NK-92 (cell line): ENCODE data around the gene ATP13A2.
"Not testable (repeated sequence)": the region's sequence is repeated elsewhere in the genome, so short reads cannot be mapped to it uniquely, and the experiment has no call there.

Source experiments
- DNase-seq: peaks from one replicate; lab custom pipeline; 2025; ENCODE audit not compliant: unreplicated experiment; lab: John Stamatoyannopoulos, UW

ATP13A2 gene

GRCh38 chr1:16979475-16980327 is 32.0 kb downstream of the ATP13A2 start:
- DNase-seq = no peak

- no peak for DNase-seq
Measured at GRCh38 chr1:16978567-16979474, 32.9 kb downstream of the ATP13A2 start.

DNA sequence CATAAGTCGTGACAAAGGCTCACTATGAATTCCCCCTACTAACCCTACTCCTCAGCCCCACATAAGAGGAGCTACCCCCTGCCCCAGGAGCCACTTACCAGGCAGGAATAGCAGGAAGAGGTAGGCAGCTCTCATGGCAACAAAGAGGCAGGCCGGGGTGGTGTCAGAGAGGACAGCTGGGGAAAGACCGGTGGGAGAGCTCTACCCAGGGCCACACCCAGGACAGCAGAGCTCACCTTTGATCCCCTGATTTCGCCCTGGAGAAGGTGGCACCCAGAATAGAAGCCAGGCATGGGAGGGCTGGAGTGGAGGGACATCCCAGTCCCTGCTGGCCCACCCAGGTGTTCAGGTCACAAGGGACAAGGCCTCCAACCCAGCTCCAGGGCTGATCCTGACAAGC is 33.6 kb downstream of the ATP13A2 start:
- DNase-seq = no peak

DNA sequence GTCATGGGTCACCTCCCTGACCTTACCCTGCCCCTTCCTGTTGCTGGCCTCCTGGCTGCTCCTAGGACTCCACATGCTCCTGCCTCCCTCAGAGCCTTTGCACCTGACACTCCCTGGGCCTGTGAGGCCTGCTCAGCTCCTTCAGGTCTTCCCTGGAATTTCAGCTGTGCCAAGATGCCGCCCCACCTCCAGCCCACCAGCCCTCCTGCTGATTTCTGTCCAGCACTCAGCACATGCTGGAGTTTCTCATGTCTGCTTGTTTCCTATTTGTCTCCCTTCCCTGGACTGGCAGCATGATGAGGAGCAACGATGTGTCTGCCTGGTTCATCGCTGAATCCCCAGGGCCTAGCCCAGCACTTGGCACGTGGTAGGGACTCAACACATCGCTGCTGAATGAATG is 34.4 kb downstream of the ATP13A2 start:
- DNase-seq = no peak

GRCh38 chr1:16976966-16977365 is 34.8 kb downstream of the ATP13A2 start:
- no peak for DNase-seq

- DNase-seq = no peak
Measured at GRCh38 chr1:16975838-16976237, 35.9 kb downstream of the ATP13A2 start.

DNA sequence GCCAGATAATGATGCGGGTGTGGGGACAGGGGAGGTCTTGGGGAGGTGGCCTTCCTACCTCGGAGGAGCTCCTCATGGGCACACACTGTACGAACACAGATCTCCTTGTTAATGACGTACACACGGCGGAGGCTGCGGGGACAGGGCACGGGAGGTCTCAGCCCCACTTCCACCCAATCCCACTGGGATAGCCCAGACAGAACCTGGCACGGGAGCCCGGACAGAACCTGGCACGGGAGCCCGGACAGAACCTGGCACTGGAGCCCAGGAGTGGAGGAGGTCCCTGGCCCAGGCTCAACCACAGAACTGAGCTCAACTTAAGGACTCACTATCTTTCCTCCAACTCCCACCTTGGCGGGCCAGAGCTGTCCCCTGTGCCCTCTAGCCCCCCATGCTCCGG is 36.5 kb downstream of the ATP13A2 start:
- no peak for DNase-seq

GRCh38 chr1:16973215-16973614 is 38.5 kb downstream of the ATP13A2 start:
- no peak for DNase-seq

- no peak for DNase-seq
Measured at GRCh38 chr1:16972189-16972895, 39.4 kb downstream of the ATP13A2 start.

GRCh38 chr1:16971341-16972188 is 40.2 kb downstream of the ATP13A2 start:
- DNase-seq = no peak

DNA sequence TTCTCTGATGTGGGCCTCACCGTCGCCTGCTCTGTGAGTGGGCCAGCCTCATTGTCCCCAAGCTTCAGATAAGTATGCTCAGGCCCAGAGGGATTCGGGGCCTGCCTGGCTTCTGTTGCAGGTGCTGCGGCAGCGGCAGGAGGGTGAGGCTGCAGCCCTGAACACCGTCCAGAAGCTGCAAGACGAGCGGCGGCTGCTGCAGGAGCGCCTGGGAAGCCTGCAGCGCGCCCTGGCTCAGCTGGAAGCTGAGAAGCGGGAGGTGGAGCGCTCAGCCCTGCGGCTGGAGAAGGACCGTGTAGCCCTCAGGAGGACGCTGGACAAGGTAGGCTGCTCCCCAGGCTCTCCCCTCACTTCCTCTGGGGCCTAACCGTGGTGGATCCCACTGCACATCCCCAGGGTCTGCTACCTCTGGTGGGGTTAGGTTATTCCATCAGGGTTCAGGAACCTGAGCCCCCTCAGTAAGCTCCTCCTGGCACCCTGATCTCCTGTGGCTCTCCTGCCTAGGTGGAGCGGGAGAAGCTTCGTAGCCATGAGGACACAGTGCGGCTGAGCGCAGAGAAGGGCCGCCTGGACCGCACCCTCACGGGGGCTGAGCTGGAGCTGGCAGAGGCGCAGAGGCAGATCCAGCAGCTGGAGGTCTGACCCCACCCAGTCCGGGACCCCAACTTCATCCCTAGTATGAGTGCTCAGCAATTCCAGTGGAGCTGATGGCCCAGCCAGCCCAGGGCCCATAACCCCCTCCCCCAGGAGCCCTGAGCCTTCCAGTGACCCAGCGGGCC is 41.4 kb downstream of the ATP13A2 start:
- no peak for DNase-seq

- no peak for DNase-seq
Measured at GRCh38 chr1:16969651-16970050, 42.1 kb downstream of the ATP13A2 start.

GRCh38 chr1:16969057-16969611 is 42.6 kb downstream of the ATP13A2 start:
- no peak for DNase-seq

DNA sequence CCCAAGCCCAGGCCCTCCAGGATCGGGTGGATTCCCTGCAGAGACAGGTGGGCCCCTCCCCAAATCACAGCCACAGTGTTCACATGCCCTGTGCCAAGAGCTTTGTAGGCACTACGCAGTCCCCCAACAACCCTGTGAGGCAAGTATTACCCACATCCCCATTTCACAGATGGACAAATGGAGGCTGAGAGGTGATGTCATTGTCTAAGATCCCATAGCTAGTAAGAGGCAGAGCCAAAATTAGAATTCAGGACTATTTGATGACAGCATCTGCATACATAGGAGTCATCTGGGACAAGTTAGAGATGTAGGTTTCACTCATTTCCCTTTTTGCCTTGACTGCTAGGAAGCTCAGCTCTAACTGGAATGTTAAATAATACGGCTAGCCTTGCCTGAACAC is 43.4 kb downstream of the ATP13A2 start:
- DNase-seq = no peak

- no peak for DNase-seq
Measured at GRCh38 chr1:16967962-16968361, 43.8 kb downstream of the ATP13A2 start.

DNA sequence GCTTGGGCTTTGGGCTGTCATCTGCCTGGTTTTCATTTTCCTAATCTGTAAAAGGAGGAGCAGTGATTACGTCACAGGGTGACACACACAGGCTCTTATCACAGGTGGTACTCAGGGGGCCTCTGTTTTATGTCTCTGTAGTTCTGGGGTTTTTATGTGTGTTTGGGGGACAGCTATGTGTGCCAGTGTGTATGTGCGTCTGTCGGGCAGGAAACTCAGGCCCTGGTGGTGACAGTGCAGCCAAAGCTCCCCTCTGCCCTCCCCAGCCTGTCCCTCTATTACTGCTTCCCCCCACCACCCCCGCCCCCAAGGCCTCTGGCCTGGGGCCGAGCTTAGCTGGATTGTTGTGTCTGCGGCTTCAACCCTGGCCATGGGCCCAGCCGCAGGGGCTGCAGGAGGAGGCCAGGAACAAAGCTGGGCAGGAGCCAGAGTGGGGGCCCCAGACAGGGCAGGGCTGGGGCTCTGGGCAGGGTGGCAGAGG is 44.6 kb downstream of the ATP13A2 start:
- no peak for DNase-seq

DNA sequence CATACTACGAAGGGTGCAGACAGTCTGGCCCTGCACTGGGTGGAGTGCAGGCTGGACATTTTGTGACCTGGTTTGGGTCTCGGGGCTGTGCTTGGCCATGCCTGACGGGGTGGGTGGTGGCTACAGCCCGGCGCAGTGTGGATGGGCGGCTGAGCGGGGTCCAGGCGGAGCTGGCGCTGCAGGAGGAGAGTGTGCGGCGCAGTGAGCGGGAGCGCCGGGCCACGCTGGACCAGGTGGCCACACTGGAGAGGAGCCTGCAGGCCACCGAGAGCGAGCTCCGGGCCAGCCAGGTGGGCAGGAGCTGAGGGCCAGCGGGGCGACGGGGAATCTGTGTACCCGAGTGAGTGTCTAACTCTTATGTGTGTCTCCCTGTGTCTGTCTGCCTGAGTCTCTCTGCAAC is 45.4 kb downstream of the ATP13A2 start:
- no peak for DNase-seq

DNA sequence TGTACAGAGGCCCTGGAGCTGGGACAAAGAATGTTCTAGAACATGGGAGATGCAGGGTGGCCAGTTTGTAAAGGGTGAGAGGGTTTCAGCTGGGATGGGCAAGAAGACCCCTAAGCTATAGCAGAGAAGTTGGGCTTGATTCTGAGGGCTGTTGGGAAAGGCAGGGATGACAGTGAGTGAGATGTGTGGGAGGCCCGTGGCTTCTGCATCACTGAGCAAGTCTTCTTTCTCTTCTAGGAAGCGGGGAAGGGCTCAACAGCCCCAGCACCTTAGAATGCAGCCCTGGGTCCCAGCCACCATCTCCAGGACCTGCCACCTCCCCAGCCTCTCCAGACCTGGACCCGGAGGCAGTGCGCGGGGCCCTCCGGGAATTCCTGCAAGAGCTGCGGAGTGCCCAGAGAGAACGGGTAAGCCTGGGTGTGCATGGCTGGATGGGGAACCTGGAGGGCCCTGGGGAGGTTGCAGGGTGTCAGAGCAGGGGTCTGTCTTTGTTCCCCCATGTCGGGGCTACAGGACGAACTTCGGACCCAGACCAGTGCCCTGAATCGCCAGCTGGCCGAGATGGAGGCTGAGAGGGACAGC is 46.2 kb downstream of the ATP13A2 start:
- no peak for DNase-seq

- not testable (repeated sequence) for DNase-seq
Measured at GRCh38 chr1:16964169-16964568, 47.6 kb downstream of the ATP13A2 start.
